ENCODE results near the gene TMEM181. TPM values are rescaled to one million over a fixed set of nuclear protein-coding genes. Genes with fewer than 3 reads are reported as not detected.

Gene TMEM181
- total RNA-seq, 1 experiment from 2014 or later, result 38.0 TPM

GRCh38 chr6:158606935-158607334 is 47.0 kb downstream of the TMEM181 start:
- DNase-seq (ENCODE audit: low read depth, low spot score) (no peak), ATAC-seq (no peak)
- Histone ChIP-seq H3K9me3 (ENCODE audit: control insufficient read depth, insufficient read depth, low read depth, low read length) (no peaks in the 10 kb centered on the region), H3K4me1 (ENCODE audit: control insufficient read depth, insufficient read depth, low read length) (no peaks in the 10 kb centered on the region), H3K4me3 (ENCODE audit: low read depth in 2 of 2, low read length in 2 of 2) (no peak overlapping the region), H3K27ac (ENCODE audit: low read length) (no peak overlapping the region), H3K36me3 (ENCODE audit: control insufficient read depth, insufficient read depth, low read length) (peaks cover 19% of the 10 kb centered on the region), H3K27me3 (ENCODE audit: control insufficient read depth, insufficient read depth, low read length) (no peaks in the 10 kb centered on the region)
- TF ChIP-seq, protein P1, sequence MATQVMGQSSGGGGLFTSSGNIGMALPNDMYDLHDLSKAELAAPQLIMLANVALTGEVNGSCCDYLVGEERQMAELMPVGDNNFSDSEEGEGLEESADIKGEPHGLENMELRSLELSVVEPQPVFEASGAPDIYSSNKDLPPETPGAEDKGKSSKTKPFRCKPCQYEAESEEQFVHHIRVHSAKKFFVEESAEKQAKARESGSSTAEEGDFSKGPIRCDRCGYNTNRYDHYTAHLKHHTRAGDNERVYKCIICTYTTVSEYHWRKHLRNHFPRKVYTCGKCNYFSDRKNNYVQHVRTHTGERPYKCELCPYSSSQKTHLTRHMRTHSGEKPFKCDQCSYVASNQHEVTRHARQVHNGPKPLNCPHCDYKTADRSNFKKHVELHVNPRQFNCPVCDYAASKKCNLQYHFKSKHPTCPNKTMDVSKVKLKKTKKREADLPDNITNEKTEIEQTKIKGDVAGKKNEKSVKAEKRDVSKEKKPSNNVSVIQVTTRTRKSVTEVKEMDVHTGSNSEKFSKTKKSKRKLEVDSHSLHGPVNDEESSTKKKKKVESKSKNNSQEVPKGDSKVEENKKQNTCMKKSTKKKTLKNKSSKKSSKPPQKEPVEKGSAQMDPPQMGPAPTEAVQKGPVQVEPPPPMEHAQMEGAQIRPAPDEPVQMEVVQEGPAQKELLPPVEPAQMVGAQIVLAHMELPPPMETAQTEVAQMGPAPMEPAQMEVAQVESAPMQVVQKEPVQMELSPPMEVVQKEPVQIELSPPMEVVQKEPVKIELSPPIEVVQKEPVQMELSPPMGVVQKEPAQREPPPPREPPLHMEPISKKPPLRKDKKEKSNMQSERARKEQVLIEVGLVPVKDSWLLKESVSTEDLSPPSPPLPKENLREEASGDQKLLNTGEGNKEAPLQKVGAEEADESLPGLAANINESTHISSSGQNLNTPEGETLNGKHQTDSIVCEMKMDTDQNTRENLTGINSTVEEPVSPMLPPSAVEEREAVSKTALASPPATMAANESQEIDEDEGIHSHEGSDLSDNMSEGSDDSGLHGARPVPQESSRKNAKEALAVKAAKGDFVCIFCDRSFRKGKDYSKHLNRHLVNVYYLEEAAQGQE (IDR thresholded peaks at IDR 0.05; ENCODE audit: insufficient read depth in 1 of 2, low read depth in 2 of 2, low read length in 1 of 2), result no peak
- no peak for TF ChIP-seq POLR2AphosphoS5 (IDR thresholded peaks at IDR 0.05; ENCODE audit: low read depth, low read length)
- no peak for TF ChIP-seq TCF7L2 (IDR thresholded peaks at IDR 0.05; ENCODE audit: low read depth, low read length)
- TF ChIP-seq, protein P2, sequence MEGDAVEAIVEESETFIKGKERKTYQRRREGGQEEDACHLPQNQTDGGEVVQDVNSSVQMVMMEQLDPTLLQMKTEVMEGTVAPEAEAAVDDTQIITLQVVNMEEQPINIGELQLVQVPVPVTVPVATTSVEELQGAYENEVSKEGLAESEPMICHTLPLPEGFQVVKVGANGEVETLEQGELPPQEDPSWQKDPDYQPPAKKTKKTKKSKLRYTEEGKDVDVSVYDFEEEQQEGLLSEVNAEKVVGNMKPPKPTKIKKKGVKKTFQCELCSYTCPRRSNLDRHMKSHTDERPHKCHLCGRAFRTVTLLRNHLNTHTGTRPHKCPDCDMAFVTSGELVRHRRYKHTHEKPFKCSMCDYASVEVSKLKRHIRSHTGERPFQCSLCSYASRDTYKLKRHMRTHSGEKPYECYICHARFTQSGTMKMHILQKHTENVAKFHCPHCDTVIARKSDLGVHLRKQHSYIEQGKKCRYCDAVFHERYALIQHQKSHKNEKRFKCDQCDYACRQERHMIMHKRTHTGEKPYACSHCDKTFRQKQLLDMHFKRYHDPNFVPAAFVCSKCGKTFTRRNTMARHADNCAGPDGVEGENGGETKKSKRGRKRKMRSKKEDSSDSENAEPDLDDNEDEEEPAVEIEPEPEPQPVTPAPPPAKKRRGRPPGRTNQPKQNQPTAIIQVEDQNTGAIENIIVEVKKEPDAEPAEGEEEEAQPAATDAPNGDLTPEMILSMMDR (IDR thresholded peaks at IDR 0.05), result no peak
- no peak for TF ChIP-seq SIN3A (IDR thresholded peaks at IDR 0.05; ENCODE audit: borderline replicate concordance, insufficient read depth, low read depth, low read length)
- in situ Hi-C loops (cut with HindIII; ENCODE audit: low pct_unique_long_range_greater_than_20kb, low sequenced_read_pairs) (no loop called here), intact Hi-C loops (cut with micrococcal nuclease; ENCODE audit: unreplicated experiment) (no loop called here)
- no TSS peak for BruUV-seq (replicated peaks)
- ChIA-PET CTCF (interaction anchor here (2.4 kb wide), 1 partner anchor 393 kb away, joined by 29 read pairs; no protein-coding TSS in a partner anchor), POLR2A (no interaction called here)

GRCh38 chr6:158607411-158608170 is 47.7 kb downstream of the TMEM181 start:
- in situ Hi-C loops (cut with HindIII; ENCODE audit: low pct_unique_long_range_greater_than_20kb, low sequenced_read_pairs), result no loop called here
- DNase-seq (ENCODE audit: low read depth, low spot score) (no peak), ATAC-seq (no peak)
- H3K36me3 ChIP-seq (ENCODE audit: control insufficient read depth, insufficient read depth, low read length), result peaks cover 20% of the 10 kb centered on the region
- ChIA-PET POLR2A (no interaction called here), CTCF (no interaction called here)
- no peak overlapping the region for H3K4me3 ChIP-seq (ENCODE audit: low read depth in 2 of 2, low read length in 2 of 2)
- no peak overlapping the region for H3K27ac ChIP-seq (ENCODE audit: low read length)
- H3K4me1 ChIP-seq (ENCODE audit: control insufficient read depth, insufficient read depth, low read length), result no peaks in the 10 kb centered on the region
- no peaks in the 10 kb centered on the region for H3K27me3 ChIP-seq (ENCODE audit: control insufficient read depth, insufficient read depth, low read length)
- intact Hi-C loops (cut with micrococcal nuclease; ENCODE audit: unreplicated experiment), result no loop called here
- no peak for TF ChIP-seq TCF7L2 (IDR thresholded peaks at IDR 0.05; ENCODE audit: low read depth, low read length)
- TF ChIP-seq SIN3A (IDR thresholded peaks at IDR 0.05; ENCODE audit: borderline replicate concordance, insufficient read depth, low read depth, low read length), result no peak
- TF ChIP-seq, protein P2 (IDR thresholded peaks at IDR 0.05), result no peak
- no peak for TF ChIP-seq POLR2AphosphoS5 (IDR thresholded peaks at IDR 0.05; ENCODE audit: low read depth, low read length)
- TF ChIP-seq, protein P1 (IDR thresholded peaks at IDR 0.05; ENCODE audit: insufficient read depth in 1 of 2, low read depth in 2 of 2, low read length in 1 of 2), result no peak
- H3K9me3 ChIP-seq (ENCODE audit: control insufficient read depth, insufficient read depth, low read depth, low read length), result no peaks in the 10 kb centered on the region
- no TSS peak for BruUV-seq (replicated peaks)

All from Panc1 (cell line).